HCT116 (cell line): ENCODE measurements around the gene ZNF319. TPM values are rescaled to one million over a fixed set of nuclear protein-coding genes. Genes with fewer than 3 reads are reported as not detected.

ENCODE experiments used
- ATAC-seq: fragments of 200-7000 bp; cut with Tn5 transposase; 2 replicates; pipeline ENCODE4 v1.9.1; 2020; ENCODE audit warnings: mild to moderate bottlenecking, moderate library complexity
- BruUV-seq: library from RNA; stranded (reverse); fragments of 400-500 nt; replicated peaks from 2 replicates; lab custom pipeline; 2021; lab: Mats Ljungman, UMichigan
- CTCF ChIA-PET: fragments of 300-600 bp; sonication (Branson Sonifier 250); formaldehyde crosslinking; loops from one replicate; lab custom pipeline; 2021; ENCODE audit warnings: antibody characterized with exemption; lab: Charles Lee
- POLR2A ChIA-PET: fragments of 300-600, 350-600 bp; sonication (Branson Sonifier 250); formaldehyde crosslinking; loops from one replicate; lab custom pipeline; 2021; ENCODE audit warnings: antibody characterized with exemption; lab: Charles Lee
- RAD21 ChIA-PET, 2 experiments: fragments of 300-600 bp; sonication (Branson Sonifier 250); formaldehyde crosslinking; loops; one replicate each; lab custom pipeline; 2023; ENCODE audit warnings: low total read pairs in 2 of 2; ENCODE audit not compliant: uncharacterized antibody in 2 of 2, unreplicated experiment in 2 of 2, low non-redundant PET in 1 of 2; lab: Charles Lee
- DNase-seq: peaks from one replicate; pipeline ENCODE4 v3.0.0-alpha.2; 2010; ENCODE audit warnings: low read depth, low spot score
- H2AFZ ChIP-seq: fragments of 200-600 bp; shearing (Covaris generic), sonication (generic); 2 replicates; pipeline ENCODE4 v1.6.1; 2017; ENCODE audit warnings: low read depth, mixed run types, mixed read lengths, antibody characterized with exemption, low read length; ENCODE audit not compliant: poor library complexity, severe bottlenecking
- H3K27ac ChIP-seq: 2 replicates; pipeline ENCODE4 v1.5.1; 2012; ENCODE audit warnings: low read depth, low read length
- H3K27me3 ChIP-seq: fragments of 200-600 bp; sonication (generic); 2 replicates; pipeline ENCODE4 v1.6.1; 2016; ENCODE audit warnings: mixed run types, low read length, mixed read lengths; ENCODE audit not compliant: insufficient read depth
- H3K36me3 ChIP-seq, 2 experiments: fragments of 200-500 bp in 1 of 2; fragments of 200-600 bp in 1 of 2; sonication (Bioruptor generic) in 1 of 2; sonication (generic) in 1 of 2; 2 replicates each; pipeline versions ENCODE4 v1.5.1 to v1.6.1; 2014 to 2016; ENCODE audit warnings: low read length in 2 of 2, inconsistent platforms in 1 of 2, mixed read lengths in 1 of 2, mixed run types in 1 of 2; ENCODE audit not compliant: insufficient read depth in 2 of 2, control insufficient read depth in 1 of 2
- H3K4me1 ChIP-seq, 2 experiments: fragments of 200-600 bp in 1 of 2; sonication (generic) in 1 of 2; 2 replicates each; pipeline versions ENCODE4 v1.5.1 to v1.6.1; 2012 to 2017; ENCODE audit warnings: low read length in 2 of 2, inconsistent platforms in 1 of 2, mild to moderate bottlenecking in 1 of 2, mixed read lengths in 1 of 2, mixed run types in 1 of 2, moderate library complexity in 1 of 2; ENCODE audit not compliant: insufficient read depth in 2 of 2, control insufficient read depth in 1 of 2
- H3K4me2 ChIP-seq: fragments of 200-600 bp; sonication (generic); 2 replicates; pipeline ENCODE4 v1.6.1; 2017; ENCODE audit warnings: mixed run types, low read length, mixed read lengths
- H3K4me3 ChIP-seq, 2 experiments: fragments of 200-600 bp in 1 of 2; sonication (generic) in 1 of 2; replicated peaks in 1 of 2; 2 replicates each; pipeline ENCODE4 v1.5.1; 2011 to 2016; ENCODE audit warnings: low read length in 2 of 2, control low read depth in 1 of 2, low read depth in 1 of 2, mild to moderate bottlenecking in 1 of 2, mixed read lengths in 1 of 2, mixed run types in 1 of 2
- H3K79me2 ChIP-seq: fragments of 200-600 bp; sonication (generic); 2 replicates; pipeline ENCODE4 v1.6.1; 2017; ENCODE audit warnings: mild to moderate bottlenecking, mixed run types, low read length, moderate library complexity, mixed read lengths; ENCODE audit not compliant: insufficient read depth
- H3K9ac ChIP-seq: fragments of 200-600 bp; sonication (generic); 2 replicates; pipeline ENCODE4 v1.6.1; 2016; ENCODE audit warnings: low read length, mixed read lengths
- H3K9me2 ChIP-seq: fragments of 200-600 bp; sonication (generic), shearing (Covaris generic); 2 replicates; pipeline ENCODE4 v1.6.1; 2017; ENCODE audit warnings: mixed run types, mild to moderate bottlenecking, moderate library complexity; ENCODE audit not compliant: insufficient read depth
- H3K9me3 ChIP-seq, 2 experiments: fragments of 200-500 bp in 1 of 2; fragments of 200-600 bp in 1 of 2; sonication (Bioruptor generic) in 1 of 2; sonication (generic) in 1 of 2; 2 replicates each; pipeline ENCODE4 v1.6.1; 2014 to 2017; ENCODE audit warnings: low read length in 2 of 2, mixed read lengths in 2 of 2, inconsistent platforms in 1 of 2, low read depth in 1 of 2, mild to moderate bottlenecking in 1 of 2, mixed run types in 1 of 2, moderate library complexity in 1 of 2; ENCODE audit not compliant: control insufficient read depth in 1 of 2, insufficient read depth in 1 of 2
- H4K20me1 ChIP-seq: fragments of 200-600 bp; sonication (generic), shearing (Covaris generic); 2 replicates; pipeline ENCODE4 v1.6.1; 2017; ENCODE audit warnings: mixed run types, mild to moderate bottlenecking, moderate library complexity; ENCODE audit not compliant: insufficient read depth
- ATF3 ChIP-seq: IDR thresholded peaks from 2 replicates; pipeline ENCODE4 v1.6.1; 2012
- CBX3 ChIP-seq: IDR thresholded peaks from 2 replicates; pipeline ENCODE4 v1.6.1; 2012; ENCODE audit warnings: low read depth
- CEBPB ChIP-seq: IDR thresholded peaks from 2 replicates; pipeline ENCODE4 v1.6.1; 2012; ENCODE audit warnings: low read depth
- EGR1 ChIP-seq: IDR thresholded peaks from 2 replicates; pipeline ENCODE4 v1.6.1; 2012; ENCODE audit warnings: low read depth
- ELF1 ChIP-seq: IDR thresholded peaks from 2 replicates; pipeline ENCODE4 v1.6.1; 2012; ENCODE audit warnings: low read depth, borderline replicate concordance
- EZH2 ChIP-seq: fragments of 200-600 bp; sonication (generic); IDR thresholded peaks from 2 replicates; pipeline ENCODE4 v1.6.1; 2017; ENCODE audit warnings: antibody characterized with exemption, mixed run types
- EZH2phosphoT487 ChIP-seq: fragments of 200-600 bp; IDR thresholded peaks from 2 replicates; pipeline ENCODE4 v1.6.1; 2018; ENCODE audit warnings: antibody characterized with exemption, borderline replicate concordance
- JUND ChIP-seq: IDR thresholded peaks from 2 replicates; pipeline ENCODE4 v1.6.1; 2012
- POLR2A ChIP-seq: IDR thresholded peaks from 2 replicates; pipeline ENCODE4 v1.7.0; 2011; ENCODE audit warnings: borderline replicate concordance; ENCODE audit not compliant: insufficient read depth, insufficient read length; ENCODE audit errors: extremely low read depth
- POLR2AphosphoS5 ChIP-seq: IDR thresholded peaks from 2 replicates; pipeline ENCODE4 v1.6.1; 2011; ENCODE audit warnings: mild to moderate bottlenecking, low read depth, low read length, moderate library complexity
- RAD21 ChIP-seq: IDR thresholded peaks from 2 replicates; pipeline ENCODE4 v1.6.1; 2012; ENCODE audit warnings: low read depth, mild to moderate bottlenecking
- SIN3A ChIP-seq: IDR thresholded peaks from 2 replicates; pipeline ENCODE4 v1.6.1; 2012; ENCODE audit warnings: low read depth
- SP1 ChIP-seq: IDR thresholded peaks from 2 replicates; pipeline ENCODE4 v1.6.1; 2012; ENCODE audit warnings: low read depth
- SRF ChIP-seq: IDR thresholded peaks from 2 replicates; pipeline ENCODE4 v1.6.1; 2012; ENCODE audit warnings: low read depth
- TCF7L2 ChIP-seq: IDR thresholded peaks from 2 replicates; pipeline ENCODE4 v1.7.0; 2011; ENCODE audit warnings: borderline replicate concordance, inconsistent platforms; ENCODE audit not compliant: insufficient read depth, insufficient read length; ENCODE audit errors: extremely low read depth
- YY1 ChIP-seq: IDR thresholded peaks from 2 replicates; pipeline ENCODE4 v1.6.1; 2011; ENCODE audit warnings: low read length, low read depth, moderate library complexity, mild to moderate bottlenecking; ENCODE audit not compliant: insufficient replicate concordance; ENCODE audit errors: extremely low read depth
- ZBTB33 ChIP-seq: IDR thresholded peaks from 2 replicates; pipeline ENCODE4 v1.6.1; 2011; ENCODE audit warnings: mild to moderate bottlenecking, low read length, moderate library complexity; ENCODE audit not compliant: insufficient replicate concordance; ENCODE audit errors: extremely low read depth
- ZFX ChIP-seq: fragments of 450-650 bp; IDR thresholded peaks from 2 replicates; pipeline ENCODE4 v1.6.1; 2017
- ZNF274 ChIP-seq: fragments of 200-500 bp; sonication (Bioruptor generic); IDR thresholded peaks from 2 replicates; pipeline ENCODE4 v1.6.1; 2014; ENCODE audit warnings: mild to moderate bottlenecking, low read depth, low read length, inconsistent platforms
- intact Hi-C: fragments of 100-400 bp; cut with micrococcal nuclease; formaldehyde crosslinking; loops from 2 replicates; pipeline ENCODE4 v1.10.0; 2022
- total RNA-seq: library from RNA; stranded (reverse); gene quantifications from one replicate; pipeline ENCODE4 v1.2.1, GENCODE V29; 2021; ENCODE audit not compliant: unreplicated experiment

The ZNF319 gene
- total RNA-seq, 1 experiment from 2014 or later, result 7.1 TPM

DNA sequence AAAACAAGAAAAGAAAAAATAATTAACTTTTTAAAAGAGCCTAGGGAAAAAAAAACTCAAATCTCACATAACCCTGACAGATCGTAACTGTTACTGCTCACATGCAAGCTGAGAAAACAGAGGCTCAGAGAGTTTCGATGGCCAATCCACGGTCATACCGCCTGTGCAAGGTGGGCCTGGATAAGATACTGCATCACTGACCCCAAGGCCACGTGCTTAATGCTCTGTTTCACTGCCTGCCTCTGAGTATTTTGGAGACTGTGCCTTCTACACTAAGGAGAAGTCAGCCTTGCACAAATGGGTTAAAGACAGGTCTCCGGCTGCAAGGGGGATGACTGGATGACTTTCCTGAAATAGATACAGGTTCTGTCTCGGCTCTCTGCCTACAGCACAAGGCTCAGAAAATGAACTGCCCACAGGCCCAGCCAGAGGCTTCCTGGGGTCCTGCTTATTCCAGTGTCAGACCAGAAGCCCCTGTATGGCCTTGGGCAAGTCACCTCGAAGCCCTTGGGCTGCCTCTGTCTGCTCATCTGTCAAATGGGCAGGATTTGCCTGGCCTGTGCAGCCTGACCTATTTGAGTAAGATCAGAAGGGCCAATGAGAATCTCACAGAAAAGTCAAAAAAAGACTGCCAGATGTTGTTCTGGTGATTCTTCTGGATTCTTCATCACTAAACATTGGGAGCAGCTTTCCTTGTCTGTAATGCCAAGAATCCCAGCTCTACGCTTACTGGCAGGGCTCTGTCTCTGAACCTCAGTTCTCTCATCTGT lies 55.3 kb downstream of the ZNF319 start:
- no peaks in the 10 kb centered on the region for H3K36me3 ChIP-seq
- intact Hi-C loops, result no loop called here
- H3K4me1 ChIP-seq, result no peaks in the 10 kb centered on the region
- DNase-seq (no peak), ATAC-seq (no peak)
- RAD21 ChIA-PET, result no interaction called here
- POLR2A ChIA-PET, result no interaction called here
- no peak overlapping the region for H3K4me2 ChIP-seq
- H3K27ac ChIP-seq, result no peak overlapping the region
- no peak overlapping the region for H2AFZ ChIP-seq
- no peaks in the 10 kb centered on the region for H3K9me3 ChIP-seq
- CTCF ChIA-PET, result interaction anchor here (0.8 to 1.3 kb wide), 2 partner anchors 12 to 13 kb away, joined by 3 read pairs; no protein-coding TSS in a partner anchor
- H3K4me3 ChIP-seq, result no peak overlapping the region
- BruUV-seq, result no TSS peak
- H3K27me3 ChIP-seq, result no peaks in the 10 kb centered on the region
- H3K9me2 ChIP-seq, result no peaks in the 10 kb centered on the region
- H4K20me1 ChIP-seq, result no peaks in the 10 kb centered on the region
- H3K9ac ChIP-seq, result no peak overlapping the region
- no peaks in the 10 kb centered on the region for H3K79me2 ChIP-seq
- TF ChIP-seq RAD21 (no peak), ATF3 (no peak), SRF (no peak), ELF1 (no peak), SIN3A (no peak), ZNF274 (no peak), POLR2A (no peak), YY1 (no peak), SP1 (no peak), CBX3 (no peak), EGR1 (no peak), JUND (no peak), ZFX (no peak), POLR2AphosphoS5 (no peak), EZH2 (no peak), TCF7L2 (no peak), CEBPB (no peak), EZH2phosphoT487 (no peak), ZBTB33 (no peak)

Other genes with a start within 250 kb of the ZNF319 start
- gene KIFC3, start 198.2 kb downstream of the ZNF319 start, total RNA-seq, result 31.9 TPM
- not detected for gene CNGB1, start 29.5 kb downstream of the ZNF319 start, total RNA-seq
- 73.1 TPM for gene USB1, start 735 bp upstream of the ZNF319 start, total RNA-seq
- gene MMP15, start 25.1 kb upstream of the ZNF319 start, total RNA-seq, result 38.5 TPM
- 59.7 TPM for gene CFAP20, start 128.7 kb upstream of the ZNF319 start, total RNA-seq
- gene CSNK2A2, start 197.4 kb upstream of the ZNF319 start, total RNA-seq, result 97.7 TPM